ENCODE results near the gene SOX11.

- TF ChIP-seq CTCF (IDR thresholded peaks at IDR 0.05): no peak
- no peak for TF ChIP-seq POLR2A (IDR thresholded peaks at IDR 0.05)
These were observed 38.2 kb downstream of the SOX11 start for GRCh38 chr2:5730386-5730785.
